Endothelial cell of umbilical vein (primary cell): ENCODE measurements around the gene RPL10A. TPM values are rescaled to one million over a fixed set of nuclear protein-coding genes. Genes with fewer than 3 reads are reported as not detected.

Source experiments
- BruUV-seq: library from RNA; stranded (reverse); fragments of 400-500 nt; replicated peaks from 2 replicates; lab custom pipeline; 2021; lab: Mats Ljungman, UMichigan
- CTCF ChIA-PET: fragments of 300-600, 350-600 bp; sonication (Branson Sonifier 250); formaldehyde crosslinking; loops from one replicate; lab custom pipeline; 2021; ENCODE audit warnings: antibody characterized with exemption, inconsistent platforms; lab: Charles Lee
- POLR2A ChIA-PET: fragments of 300-600, 350-600 bp; sonication (Branson Sonifier 250); formaldehyde crosslinking; loops from one replicate; lab custom pipeline; 2021; ENCODE audit warnings: antibody characterized with exemption, inconsistent platforms; lab: Charles Lee
- DNase-seq: peaks from one replicate; pipeline ENCODE4 v3.0.0-alpha.2; 2011; ENCODE audit warnings: low read depth, low spot score
- FAIRE-seq: peaks from 2 replicates; lab custom pipeline; 2011; peaks lifted over from hg19 to GRCh38; lab: Jason Lieb, UNC
- H2AFZ ChIP-seq: 2 replicates; pipeline ENCODE4 v1.6.0; 2012; ENCODE audit warnings: low read depth, low read length, control low read depth, inconsistent platforms
- H3K27ac ChIP-seq: 2 replicates; pipeline ENCODE4 v1.5.1; 2011; ENCODE audit warnings: low read depth, mild to moderate bottlenecking, control low read depth, low read length, moderate library complexity; ENCODE audit not compliant: insufficient read depth
- H3K27me3 ChIP-seq, 2 experiments: 2 replicates each; pipeline versions ENCODE4 v1.6.0 to v1.6.1; 2011; ENCODE audit warnings: low read length in 2 of 2, mixed read lengths in 1 of 2; ENCODE audit not compliant: control insufficient read depth in 2 of 2, insufficient read depth in 2 of 2
- H3K36me3 ChIP-seq, 2 experiments: 2 replicates in 1 of 2; 3 replicates in 1 of 2; pipeline ENCODE4 v1.5.1; 2011; ENCODE audit warnings: low read length in 2 of 2, mild to moderate bottlenecking in 1 of 2, moderate library complexity in 1 of 2; ENCODE audit not compliant: control insufficient read depth in 2 of 2, insufficient read depth in 2 of 2; ENCODE audit errors: extremely low read depth in 1 of 2
- H3K4me1 ChIP-seq: 3 replicates; pipeline ENCODE4 v1.5.1; 2011; ENCODE audit warnings: mild to moderate bottlenecking, low read length; ENCODE audit not compliant: control insufficient read depth, insufficient read depth; ENCODE audit errors: extremely low read depth
- H3K4me2 ChIP-seq: 2 replicates; pipeline ENCODE4 v1.6.1; 2011; ENCODE audit warnings: low read length, control low read depth, mixed read lengths; ENCODE audit not compliant: insufficient read depth
- H3K4me3 ChIP-seq, 3 experiments: fragments of 200-600 bp in 1 of 3; sonication (generic), shearing (Covaris generic) in 1 of 3; replicated peaks in 1 of 3; 2 replicates each; pipeline ENCODE4 v1.5.1; 2011 to 2016; ENCODE audit warnings: control low read depth in 3 of 3, low read length in 3 of 3, mild to moderate bottlenecking in 2 of 3, inconsistent platforms in 1 of 3, low read depth in 1 of 3, moderate library complexity in 1 of 3; ENCODE audit not compliant: insufficient read depth in 1 of 3
- H3K79me2 ChIP-seq: 2 replicates; pipeline ENCODE4 v1.6.0; 2012; ENCODE audit warnings: low read length, inconsistent platforms; ENCODE audit not compliant: control insufficient read depth, insufficient read depth
- H3K9ac ChIP-seq: replicated peaks from 2 replicates; pipeline ENCODE3; 2011; ENCODE audit warnings: low read length, control low read depth; ENCODE audit not compliant: insufficient read depth; ENCODE audit errors: extremely low read depth
- H3K9me1 ChIP-seq: replicated peaks from 3 replicates; pipeline ENCODE4 v1.6.0; 2011; ENCODE audit warnings: mild to moderate bottlenecking, low read length; ENCODE audit not compliant: control insufficient read depth, insufficient read depth; ENCODE audit errors: extremely low read depth
- H3K9me3 ChIP-seq: replicated peaks from 2 replicates; pipeline ENCODE4 v1.5.1; 2012; ENCODE audit warnings: low read length, inconsistent platforms; ENCODE audit not compliant: control insufficient read depth, insufficient read depth
- H4K20me1 ChIP-seq: replicated peaks from 2 replicates; pipeline ENCODE3; 2011; ENCODE audit warnings: mild to moderate bottlenecking, low read length; ENCODE audit not compliant: control insufficient read depth, insufficient read depth; ENCODE audit errors: extremely low read depth
- CTCF ChIP-seq, 2 donors: IDR thresholded peaks; 1 replicate in 1 of 2; 2 replicates in 1 of 2; pipeline ENCODE4 v1.5.1; 2011; ENCODE audit warnings: low read length in 2 of 2, mild to moderate bottlenecking in 2 of 2, moderate library complexity in 2 of 2, control low read depth in 1 of 2, inconsistent platforms in 1 of 2, low read depth in 1 of 2; ENCODE audit not compliant: insufficient read depth in 1 of 2; ENCODE audit errors: extremely low read depth in 1 of 2
- EZH2 ChIP-seq: IDR thresholded peaks from 2 replicates; pipeline ENCODE4 v1.6.1; 2012; ENCODE audit warnings: borderline replicate concordance, low read depth, mild to moderate bottlenecking, moderate library complexity, low read length, inconsistent platforms; ENCODE audit not compliant: severe bottlenecking
- FOS ChIP-seq: IDR thresholded peaks from 2 replicates; pipeline ENCODE4 v1.6.1; 2011; ENCODE audit warnings: mild to moderate bottlenecking, low read length, moderate library complexity, borderline replicate concordance; ENCODE audit not compliant: insufficient read depth
- GATA2 ChIP-seq: IDR thresholded peaks from 2 replicates; pipeline ENCODE4 v1.7.0; 2011; ENCODE audit warnings: low read depth, mild to moderate bottlenecking, moderate library complexity, mixed read lengths, low read length; ENCODE audit not compliant: insufficient read length, insufficient read depth
- JUN ChIP-seq: IDR thresholded peaks from 2 replicates; pipeline ENCODE4 v1.6.1; 2011; ENCODE audit warnings: borderline replicate concordance, low read depth; ENCODE audit not compliant: insufficient read length, insufficient read depth
- MAX ChIP-seq: IDR thresholded peaks from 2 replicates; pipeline ENCODE4 v1.6.1; 2011; ENCODE audit not compliant: insufficient read depth, insufficient read length
- MYC ChIP-seq: IDR thresholded peaks from one replicate; pipeline ENCODE4 v1.6.1; 2011; ENCODE audit warnings: mild to moderate bottlenecking, low read depth, low read length
- POLR2A ChIP-seq: IDR thresholded peaks from 2 replicates; pipeline ENCODE4 v1.6.1; 2012; ENCODE audit warnings: low read depth, mild to moderate bottlenecking, control low read depth, low read length
- POLR2AphosphoS5 ChIP-seq: IDR thresholded peaks from 2 replicates; pipeline ENCODE4 v1.6.1; 2012; ENCODE audit warnings: low read depth, mild to moderate bottlenecking, control low read depth, low read length, moderate library complexity; ENCODE audit not compliant: insufficient read depth
- dilution Hi-C: fragments of 300-500 bp; cut with MboI; formaldehyde crosslinking; loops from one replicate; pipeline ENCODE4 v1.15.0; 2019; ENCODE audit warnings: low sequenced_read_pairs; ENCODE audit not compliant: extremely low pct_ligation_motif_present
- intact Hi-C: fragments of 100-400 bp; cut with micrococcal nuclease; formaldehyde crosslinking; loops from one replicate; pipeline ENCODE4 v1.10.0; 2022
- polyA plus RNA-seq, 4 experiments: library from polyadenylated mRNA; depleted of rRNA in 3 of 4; stranded (reverse) in 3 of 4; unstranded in 1 of 4; fragments of >200 nt; gene quantifications; 2 replicates each; pipeline versions ENCODE4 v1.2.1 to v1.2.3, GENCODE V29; 2011 to 2012; ENCODE audit warnings: missing spikeins in 1 of 4
- total RNA-seq: library from RNA; stranded (reverse); gene quantifications from 2 replicates; pipeline ENCODE4 v1.2.3, GENCODE V29; 2021

RPL10A gene
- total and polyA plus RNA-seq, 2 donors (not counting 3 experiments of a cell fraction or from before 2014, with no cell fraction given), result 1,339 to 1,956 TPM

- Histone ChIP-seq H3K9me1 (no peaks in the 10 kb centered on the region), H4K20me1 (no peaks in the 10 kb centered on the region), H3K36me3 (peaks cover 4 to 6% of the 10 kb centered on the region in 2 experiments), H3K4me3 (no peak overlapping the region), H2AFZ (no peak overlapping the region), H3K9me3 (no peaks in the 10 kb centered on the region), H3K79me2 (no peaks in the 10 kb centered on the region), H3K4me1 (peaks cover 16% of the 10 kb centered on the region), H3K27me3 (peaks cover 0 to 2% of the 10 kb centered on the region in 2 experiments), H3K9ac (no peak overlapping the region), H3K27ac (no peak overlapping the region), H3K4me2 (no peak overlapping the region)
- TF ChIP-seq JUN, result no peak
- no peak for TF ChIP-seq MAX
- no peak for TF ChIP-seq POLR2AphosphoS5
- TF ChIP-seq FOS, result no peak
- no peak for TF ChIP-seq GATA2
- no peak for TF ChIP-seq EZH2
- TF ChIP-seq CTCF (IDR thresholded peaks at IDR 0.05; ENCODE audit: extremely low read depth in 1 of 2, insufficient read depth in 1 of 2, low read depth in 1 of 2, low read length in 2 of 2), result no peak
- no peak for TF ChIP-seq POLR2A
- no peak for TF ChIP-seq MYC
- BruUV-seq, result no TSS peak
- DNase-seq, result no peak
- no peak for FAIRE-seq
- ChIA-PET POLR2A (interaction anchor here (0.8 kb wide), 1 partner anchor 13 kb away, joined by 3 read pairs; no protein-coding TSS in a partner anchor), CTCF (interaction anchor here (0.7 to 1.1 kb wide), 3 partner anchors 11 to 98 kb away, joined by 3 read pairs; partner anchors contain the start of gene RPL10A)
- intact Hi-C loops, result no loop called here
- dilution Hi-C loops, result no loop called here
These were observed 13.7 kb upstream of the RPL10A start for GRCh38 chr6:35454391-35455110.
